Activated CD8-positive, alpha-beta T cell treated with anti-CD3 and anti-CD28 coated beads for 36 hours (primary cell): ENCODE results near the gene MACROD1. TPM values are rescaled to one million over a fixed set of nuclear protein-coding genes. Genes with fewer than 3 reads are reported as not detected.

Experiments
- ATAC-seq: fragments of 200-7000 bp; cut with Tn5 transposase; one replicate; pipeline ENCODE4 v1.10.0; 2021; ENCODE audit warnings: mild to moderate bottlenecking, moderate library complexity
- CTCF ChIA-PET: fragments of 350-600 bp; sonication (Branson Sonifier 250); formaldehyde crosslinking; loops from one replicate; lab custom pipeline; 2021; ENCODE audit warnings: antibody characterized with exemption; lab: Charles Lee
- POLR2A ChIA-PET: fragments of 350-600 bp; sonication (Branson Sonifier 250); formaldehyde crosslinking; loops from one replicate; lab custom pipeline; 2021; ENCODE audit warnings: antibody characterized with exemption; lab: Charles Lee
- DNase-seq: peaks from one replicate; pipeline ENCODE4 v3.0.0-alpha.2; 2020
- H3K27ac Mint-ChIP-seq: one replicate; pipeline ENCODE4 v1.8.0; 2021; ENCODE audit warnings: mild to moderate bottlenecking, mixed read lengths
- H3K27me3 Mint-ChIP-seq: one replicate; pipeline ENCODE4 v1.8.0; 2021; ENCODE audit warnings: mixed read lengths
- H3K36me3 Mint-ChIP-seq: one replicate; pipeline ENCODE4 v1.8.0; 2021; ENCODE audit warnings: low read depth, mixed read lengths
- H3K4me1 Mint-ChIP-seq: one replicate; pipeline ENCODE4 v1.8.0; 2021; ENCODE audit warnings: low read depth, mixed read lengths
- H3K4me3 Mint-ChIP-seq: one replicate; pipeline ENCODE4 v1.8.0; 2021; ENCODE audit warnings: mild to moderate bottlenecking, moderate library complexity, mixed read lengths
- H3K9me3 Mint-ChIP-seq: one replicate; pipeline ENCODE4 v1.8.0; 2021; ENCODE audit warnings: mixed read lengths
- intact Hi-C: fragments of 100-400 bp; cut with micrococcal nuclease; formaldehyde crosslinking; loops from one replicate; pipeline ENCODE4 v1.10.0; 2022
- total RNA-seq, 2 experiments: library from RNA; stranded (reverse); gene quantifications; one replicate each; pipeline ENCODE4 v1.2.3, GENCODE V29; 2021
- TF ChIP-seq, protein P1 (sequence below): fragments of 200-600 bp; IDR thresholded peaks from one replicate; pipeline ENCODE4 v1.8.0; 2022; ENCODE audit warnings: antibody characterized with exemption, mild to moderate bottlenecking

The MACROD1 gene
- total RNA-seq, 2 experiments from 2014 or later = 38.7 to 38.8 TPM

DNA sequence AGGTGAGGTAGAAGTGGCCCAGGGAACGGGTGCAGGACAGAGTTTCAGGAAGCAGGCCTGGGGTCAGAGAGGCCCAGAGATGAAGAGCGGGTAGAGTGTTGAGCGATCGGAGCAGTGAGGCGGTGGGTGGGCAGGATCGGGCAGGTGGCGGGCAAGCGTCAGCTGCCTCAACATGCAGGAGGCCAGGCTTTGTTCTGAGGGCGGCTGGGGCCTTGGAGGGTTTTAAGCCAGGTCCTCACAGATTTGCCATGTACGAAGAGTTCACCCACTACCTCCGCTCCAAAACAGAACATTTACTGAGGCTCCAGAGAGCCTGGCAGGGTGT is 100.8 kb downstream of the MACROD1 start:
- TF ChIP-seq, protein P1, sequence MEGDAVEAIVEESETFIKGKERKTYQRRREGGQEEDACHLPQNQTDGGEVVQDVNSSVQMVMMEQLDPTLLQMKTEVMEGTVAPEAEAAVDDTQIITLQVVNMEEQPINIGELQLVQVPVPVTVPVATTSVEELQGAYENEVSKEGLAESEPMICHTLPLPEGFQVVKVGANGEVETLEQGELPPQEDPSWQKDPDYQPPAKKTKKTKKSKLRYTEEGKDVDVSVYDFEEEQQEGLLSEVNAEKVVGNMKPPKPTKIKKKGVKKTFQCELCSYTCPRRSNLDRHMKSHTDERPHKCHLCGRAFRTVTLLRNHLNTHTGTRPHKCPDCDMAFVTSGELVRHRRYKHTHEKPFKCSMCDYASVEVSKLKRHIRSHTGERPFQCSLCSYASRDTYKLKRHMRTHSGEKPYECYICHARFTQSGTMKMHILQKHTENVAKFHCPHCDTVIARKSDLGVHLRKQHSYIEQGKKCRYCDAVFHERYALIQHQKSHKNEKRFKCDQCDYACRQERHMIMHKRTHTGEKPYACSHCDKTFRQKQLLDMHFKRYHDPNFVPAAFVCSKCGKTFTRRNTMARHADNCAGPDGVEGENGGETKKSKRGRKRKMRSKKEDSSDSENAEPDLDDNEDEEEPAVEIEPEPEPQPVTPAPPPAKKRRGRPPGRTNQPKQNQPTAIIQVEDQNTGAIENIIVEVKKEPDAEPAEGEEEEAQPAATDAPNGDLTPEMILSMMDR = no peak
- Mint-ChIP-seq H3K27me3 (peaks cover 8% of the 10 kb centered on the region), H3K9me3 (no peaks in the 10 kb centered on the region), H3K36me3 (no peaks in the 10 kb centered on the region), H3K4me1 (peaks cover 20% of the 10 kb centered on the region), H3K27ac (no peak overlapping the region), H3K4me3 (no peak overlapping the region)
- CTCF ChIA-PET = interaction anchor here (1.0 kb wide), 1 partner anchor 64 kb away, joined by 4 read pairs; no protein-coding TSS in a partner anchor
- DNase-seq (no peak), ATAC-seq (no peak)
- intact Hi-C loops = no loop called here
- POLR2A ChIA-PET = no interaction called here

DNA sequence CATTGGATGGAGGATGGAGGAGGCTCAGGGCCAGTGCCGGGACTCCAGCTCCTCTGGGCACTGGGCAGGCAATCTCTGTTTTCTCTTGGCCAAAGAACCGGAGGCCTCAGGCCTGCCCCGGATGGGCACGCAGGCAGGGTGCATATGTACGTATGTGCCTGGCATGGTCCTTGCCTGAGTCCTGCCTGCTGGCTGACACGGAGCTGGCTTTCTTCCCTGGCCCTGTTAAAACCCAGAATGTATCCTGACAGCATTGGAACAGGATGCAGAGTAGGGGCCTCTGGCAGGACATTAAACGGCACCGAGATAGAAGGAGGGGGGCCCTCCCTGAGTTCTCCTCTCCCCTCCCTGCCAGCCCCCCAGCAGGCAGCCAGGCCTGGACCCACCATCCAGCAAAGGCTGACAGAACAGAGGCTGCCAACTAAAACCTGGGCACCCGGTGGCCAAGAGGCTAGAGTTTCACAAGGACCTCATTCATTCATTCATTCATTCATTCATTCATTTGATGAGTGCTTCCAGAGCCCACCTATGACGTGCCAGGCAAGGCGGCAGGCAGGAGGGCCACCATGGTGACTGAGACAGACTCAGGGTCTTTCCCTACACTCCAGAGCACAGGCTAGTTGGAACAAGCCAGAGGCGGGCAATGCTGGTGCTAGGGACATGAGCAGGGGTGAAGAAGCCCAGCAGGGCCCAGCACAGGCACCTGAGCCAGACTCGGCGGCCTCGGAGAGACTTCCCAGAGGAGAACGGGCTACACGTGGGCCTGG is 101.4 kb downstream of the MACROD1 start:
- CTCF ChIA-PET = interaction anchor here (1.0 kb wide), 1 partner anchor 64 kb away, joined by 4 read pairs; no protein-coding TSS in a partner anchor
- TF ChIP-seq, protein P1 = no peak
- H3K27ac Mint-ChIP-seq = no peak overlapping the region
- peaks cover 20% of the 10 kb centered on the region for H3K4me1 Mint-ChIP-seq
- H3K27me3 Mint-ChIP-seq = peaks cover 8% of the 10 kb centered on the region
- H3K36me3 Mint-ChIP-seq = no peaks in the 10 kb centered on the region
- H3K4me3 Mint-ChIP-seq = no peak overlapping the region
- ATAC-seq (no peak), DNase-seq (no peak)
- POLR2A ChIA-PET = no interaction called here
- H3K9me3 Mint-ChIP-seq = no peaks in the 10 kb centered on the region
- intact Hi-C loops = no loop called here

DNA sequence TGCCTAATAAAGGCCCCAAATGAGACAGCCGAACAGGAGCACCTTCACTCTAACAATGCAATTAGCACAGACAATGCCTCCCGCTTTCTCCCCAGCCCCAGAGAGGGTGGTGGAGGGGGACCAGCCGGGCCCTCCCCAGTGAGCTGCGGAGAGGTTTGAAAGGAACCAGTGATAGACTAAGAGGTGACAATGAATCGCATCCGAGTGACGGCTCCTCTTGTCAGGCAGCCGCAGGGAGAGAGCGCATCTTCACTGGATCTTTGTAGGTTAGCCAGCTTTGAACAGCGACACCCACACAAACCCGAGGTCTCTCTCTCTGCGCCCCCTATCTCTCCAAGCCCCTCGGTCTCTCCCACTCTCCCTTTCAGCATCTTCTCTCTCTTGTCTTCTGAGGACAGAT is 102.1 kb downstream of the MACROD1 start:
- Mint-ChIP-seq H3K4me3 (no peak overlapping the region), H3K27me3 (peaks cover 8% of the 10 kb centered on the region), H3K4me1 (peaks cover 20% of the 10 kb centered on the region), H3K36me3 (no peaks in the 10 kb centered on the region), H3K27ac (no peak overlapping the region), H3K9me3 (no peaks in the 10 kb centered on the region)
- intact Hi-C loops = no loop called here
- DNase-seq (no peak), ATAC-seq (no peak)
- TF ChIP-seq, protein P1 = no peak
- ChIA-PET CTCF (no interaction called here), POLR2A (no interaction called here)

DNA sequence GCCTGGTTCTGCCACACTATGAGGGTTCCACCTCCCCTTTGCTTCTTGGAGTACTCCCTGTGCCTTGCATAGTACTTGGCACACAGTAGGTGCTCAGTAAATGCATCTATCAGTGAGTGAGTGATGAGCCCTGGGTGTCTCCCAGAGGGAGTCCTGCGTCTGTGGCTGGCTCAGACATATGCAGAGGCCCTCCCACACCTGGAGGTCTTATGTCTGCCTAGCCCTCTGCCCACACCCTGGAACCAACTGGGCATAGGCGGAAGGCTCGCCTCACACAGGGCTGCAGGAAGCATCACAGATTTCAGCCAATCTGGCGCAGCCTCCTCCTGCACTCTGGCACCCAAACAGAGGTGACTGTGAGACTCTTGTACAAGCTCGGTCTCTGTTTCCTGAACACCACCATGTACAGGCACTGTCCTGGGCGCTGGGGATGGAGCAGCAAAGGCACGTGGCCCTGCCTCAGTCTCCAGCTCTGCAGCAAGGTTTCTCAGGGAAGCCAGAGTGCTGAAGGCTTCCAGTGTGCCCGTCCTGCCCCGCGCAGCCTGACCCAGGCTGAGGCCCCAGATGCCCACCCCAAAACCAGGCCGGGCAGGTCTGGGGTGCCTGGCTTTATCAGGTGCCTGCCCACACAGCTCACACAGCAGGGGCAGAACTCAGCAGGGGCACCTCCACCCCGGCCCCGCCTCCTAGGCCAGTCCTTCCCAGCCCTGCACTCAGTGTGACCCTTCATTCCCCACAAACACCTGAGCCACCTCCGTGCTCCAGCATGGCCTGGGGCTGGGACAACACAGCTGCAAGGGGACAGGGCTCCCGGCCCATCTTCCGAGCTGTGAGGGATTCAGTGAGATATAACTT is 103.5 kb downstream of the MACROD1 start:
- ChIA-PET POLR2A (interaction anchor here (1.3 kb wide), 1 partner anchor 14 kb away, joined by 3 read pairs; no protein-coding TSS in a partner anchor), CTCF (interaction anchor here (2.5 kb wide), 1 partner anchor 61 kb away, joined by 7 read pairs; no protein-coding TSS in a partner anchor)
- Mint-ChIP-seq H3K4me1 (peaks cover 16% of the 10 kb centered on the region), H3K9me3 (no peaks in the 10 kb centered on the region), H3K27me3 (peaks cover 8% of the 10 kb centered on the region), H3K36me3 (no peaks in the 10 kb centered on the region), H3K27ac (no peak overlapping the region), H3K4me3 (no peak overlapping the region)
- TF ChIP-seq, protein P1 = no peak
- no peak for ATAC-seq
- intact Hi-C loops = no loop called here
- no peak for DNase-seq
